Measurements from ENCODE around the gene BMERB1.
"Not testable (repeated sequence)": the region's sequence is repeated elsewhere in the genome, so short reads cannot be mapped to it uniquely, and the experiment has no call there.

DNA sequence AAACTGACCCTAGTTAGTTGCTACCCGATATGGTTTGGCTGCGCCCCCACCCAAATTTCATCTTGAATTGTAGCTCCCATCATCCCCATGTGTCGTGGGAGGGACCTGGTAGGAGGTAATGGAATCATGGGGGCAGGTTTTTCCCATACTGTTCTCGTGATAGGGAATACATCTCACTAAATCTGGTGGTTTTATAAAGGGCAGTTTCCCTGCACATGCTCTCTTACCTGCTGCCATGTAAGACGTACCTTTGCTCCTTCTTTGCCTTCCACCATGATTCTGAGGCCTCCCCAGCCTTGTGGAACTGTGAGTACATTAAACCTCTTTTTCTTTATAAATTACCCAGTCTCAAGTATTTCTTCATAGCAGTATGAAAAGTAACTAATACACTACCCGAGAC lies 46.3 kb upstream of the BMERB1 start:
- TF ChIP-seq, protein P1, sequence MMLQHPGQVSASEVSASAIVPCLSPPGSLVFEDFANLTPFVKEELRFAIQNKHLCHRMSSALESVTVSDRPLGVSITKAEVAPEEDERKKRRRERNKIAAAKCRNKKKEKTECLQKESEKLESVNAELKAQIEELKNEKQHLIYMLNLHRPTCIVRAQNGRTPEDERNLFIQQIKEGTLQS (IDR thresholded peaks at IDR 0.05), result not testable (repeated sequence)
- TF ChIP-seq, protein P2, sequence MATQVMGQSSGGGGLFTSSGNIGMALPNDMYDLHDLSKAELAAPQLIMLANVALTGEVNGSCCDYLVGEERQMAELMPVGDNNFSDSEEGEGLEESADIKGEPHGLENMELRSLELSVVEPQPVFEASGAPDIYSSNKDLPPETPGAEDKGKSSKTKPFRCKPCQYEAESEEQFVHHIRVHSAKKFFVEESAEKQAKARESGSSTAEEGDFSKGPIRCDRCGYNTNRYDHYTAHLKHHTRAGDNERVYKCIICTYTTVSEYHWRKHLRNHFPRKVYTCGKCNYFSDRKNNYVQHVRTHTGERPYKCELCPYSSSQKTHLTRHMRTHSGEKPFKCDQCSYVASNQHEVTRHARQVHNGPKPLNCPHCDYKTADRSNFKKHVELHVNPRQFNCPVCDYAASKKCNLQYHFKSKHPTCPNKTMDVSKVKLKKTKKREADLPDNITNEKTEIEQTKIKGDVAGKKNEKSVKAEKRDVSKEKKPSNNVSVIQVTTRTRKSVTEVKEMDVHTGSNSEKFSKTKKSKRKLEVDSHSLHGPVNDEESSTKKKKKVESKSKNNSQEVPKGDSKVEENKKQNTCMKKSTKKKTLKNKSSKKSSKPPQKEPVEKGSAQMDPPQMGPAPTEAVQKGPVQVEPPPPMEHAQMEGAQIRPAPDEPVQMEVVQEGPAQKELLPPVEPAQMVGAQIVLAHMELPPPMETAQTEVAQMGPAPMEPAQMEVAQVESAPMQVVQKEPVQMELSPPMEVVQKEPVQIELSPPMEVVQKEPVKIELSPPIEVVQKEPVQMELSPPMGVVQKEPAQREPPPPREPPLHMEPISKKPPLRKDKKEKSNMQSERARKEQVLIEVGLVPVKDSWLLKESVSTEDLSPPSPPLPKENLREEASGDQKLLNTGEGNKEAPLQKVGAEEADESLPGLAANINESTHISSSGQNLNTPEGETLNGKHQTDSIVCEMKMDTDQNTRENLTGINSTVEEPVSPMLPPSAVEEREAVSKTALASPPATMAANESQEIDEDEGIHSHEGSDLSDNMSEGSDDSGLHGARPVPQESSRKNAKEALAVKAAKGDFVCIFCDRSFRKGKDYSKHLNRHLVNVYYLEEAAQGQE (IDR thresholded peaks at IDR 0.05), result not testable (repeated sequence)
- TF ChIP-seq, protein P3, sequence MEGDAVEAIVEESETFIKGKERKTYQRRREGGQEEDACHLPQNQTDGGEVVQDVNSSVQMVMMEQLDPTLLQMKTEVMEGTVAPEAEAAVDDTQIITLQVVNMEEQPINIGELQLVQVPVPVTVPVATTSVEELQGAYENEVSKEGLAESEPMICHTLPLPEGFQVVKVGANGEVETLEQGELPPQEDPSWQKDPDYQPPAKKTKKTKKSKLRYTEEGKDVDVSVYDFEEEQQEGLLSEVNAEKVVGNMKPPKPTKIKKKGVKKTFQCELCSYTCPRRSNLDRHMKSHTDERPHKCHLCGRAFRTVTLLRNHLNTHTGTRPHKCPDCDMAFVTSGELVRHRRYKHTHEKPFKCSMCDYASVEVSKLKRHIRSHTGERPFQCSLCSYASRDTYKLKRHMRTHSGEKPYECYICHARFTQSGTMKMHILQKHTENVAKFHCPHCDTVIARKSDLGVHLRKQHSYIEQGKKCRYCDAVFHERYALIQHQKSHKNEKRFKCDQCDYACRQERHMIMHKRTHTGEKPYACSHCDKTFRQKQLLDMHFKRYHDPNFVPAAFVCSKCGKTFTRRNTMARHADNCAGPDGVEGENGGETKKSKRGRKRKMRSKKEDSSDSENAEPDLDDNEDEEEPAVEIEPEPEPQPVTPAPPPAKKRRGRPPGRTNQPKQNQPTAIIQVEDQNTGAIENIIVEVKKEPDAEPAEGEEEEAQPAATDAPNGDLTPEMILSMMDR (IDR thresholded peaks at IDR 0.05; ENCODE audit: low read depth, low read length, missing input control), result not testable (repeated sequence)
